Neural cell (in vitro differentiated cells): ENCODE data around the gene PLXNA4. TPM values are rescaled to one million over a fixed set of nuclear protein-coding genes. Genes with fewer than 3 reads are reported as not detected.

ENCODE experiments used
- H2AFZ ChIP-seq: fragments of 200-600, 300-800 bp; sonication (generic), shearing (Covaris generic); 2 replicates; pipeline ENCODE4 v1.6.0; 2014; ENCODE audit warnings: low read depth, mild to moderate bottlenecking, antibody characterized with exemption, low read length, moderate library complexity
- H3F3A ChIP-seq: fragments of 200-600 bp; shearing (Covaris generic); 2 replicates; pipeline ENCODE4 v1.6.1; 2016; ENCODE audit warnings: mild to moderate bottlenecking, moderate library complexity, mixed read lengths, antibody characterized with exemption, low read length; ENCODE audit not compliant: insufficient read depth, poor library complexity, severe bottlenecking
- H3K27ac ChIP-seq: fragments of 200-600, 300-800 bp; sonication (generic), shearing (Covaris generic); 2 replicates; pipeline ENCODE4 v1.5.1; 2014; ENCODE audit warnings: mild to moderate bottlenecking, low read length, moderate library complexity
- H3K27me3 ChIP-seq: fragments of 300-800, 200-600 bp; sonication (generic), shearing (Covaris generic); 2 replicates; pipeline ENCODE4 v1.6.0; 2014; ENCODE audit warnings: mild to moderate bottlenecking, low read depth, low read length, moderate library complexity; ENCODE audit not compliant: insufficient read depth
- H3K36me3 ChIP-seq: fragments of 300-800, 200-600 bp; sonication (generic), shearing (Covaris generic); 2 replicates; pipeline ENCODE4 v1.5.1; 2014; ENCODE audit warnings: mild to moderate bottlenecking, antibody characterized with exemption, low read length, moderate library complexity; ENCODE audit not compliant: insufficient read depth
- H3K4me2 ChIP-seq: fragments of 300-800, 200-600 bp; sonication (generic), shearing (Covaris generic); 2 replicates; pipeline ENCODE4 v1.6.0; 2014; ENCODE audit warnings: mild to moderate bottlenecking, low read length
- H3K4me3 ChIP-seq: fragments of 300-800, 200-600 bp; sonication (generic), shearing (Covaris generic); 2 replicates; pipeline ENCODE4 v1.5.1; 2014; ENCODE audit warnings: mild to moderate bottlenecking, low read length, moderate library complexity
- H3K79me2 ChIP-seq: fragments of 200-600 bp; shearing (Covaris generic); replicated peaks from 2 replicates; pipeline ENCODE4 v1.6.0; 2014; ENCODE audit warnings: mild to moderate bottlenecking, low read length, moderate library complexity; ENCODE audit not compliant: insufficient read depth
- H3K9ac ChIP-seq: fragments of 300-800, 200-600 bp; sonication (generic), shearing (Covaris generic); 2 replicates; pipeline ENCODE4 v1.6.1; 2016; ENCODE audit warnings: mild to moderate bottlenecking, low read length, mixed read lengths
- H3K9me2 ChIP-seq: fragments of 200-600 bp; shearing (Covaris generic); 2 replicates; pipeline ENCODE4 v1.6.1; 2016; ENCODE audit warnings: mild to moderate bottlenecking, low read length, mixed read lengths; ENCODE audit not compliant: insufficient read depth
- H3K9me3 ChIP-seq: fragments of 200-600, 300-800 bp; sonication (generic), shearing (Covaris generic); 2 replicates; pipeline ENCODE4 v1.6.1; 2016; ENCODE audit warnings: mild to moderate bottlenecking, mixed run types, low read length, moderate library complexity, mixed read lengths
- H4K20me1 ChIP-seq: fragments of 200-600 bp; shearing (Covaris generic); 2 replicates; pipeline ENCODE4 v1.6.1; 2016; ENCODE audit warnings: mild to moderate bottlenecking, mixed run types; ENCODE audit not compliant: insufficient read depth
- EP300 ChIP-seq: fragments of 450-650 bp; conservative IDR thresholded peaks from 2 replicates; pipeline ENCODE4 v1.6.1; 2014; ENCODE audit warnings: antibody characterized with exemption, mild to moderate bottlenecking, moderate library complexity; ENCODE audit not compliant: poor library complexity, severe bottlenecking
- EZH2 ChIP-seq: fragments of 200-600, 300-800 bp; shearing (Covaris generic), sonication (generic); IDR thresholded peaks from 2 replicates; pipeline ENCODE4 v1.6.1; 2014; ENCODE audit warnings: antibody characterized with exemption, low read length, borderline replicate concordance, mild to moderate bottlenecking; ENCODE audit not compliant: insufficient read depth, poor library complexity, severe bottlenecking
- MXI1 ChIP-seq: fragments of 450-650 bp; conservative IDR thresholded peaks from 2 replicates; pipeline ENCODE4 v1.6.1; 2014; ENCODE audit warnings: antibody characterized with exemption, mild to moderate bottlenecking; ENCODE audit not compliant: poor library complexity, severe bottlenecking
- POLR2AphosphoS5 ChIP-seq: IDR thresholded peaks from 2 replicates; pipeline ENCODE4 v1.6.1; 2012
- RAD21 ChIP-seq: fragments of 450-650 bp; conservative IDR thresholded peaks from 2 replicates; pipeline ENCODE4 v1.6.1; 2014; ENCODE audit warnings: antibody characterized with exemption, mild to moderate bottlenecking, moderate library complexity
- REST ChIP-seq: IDR thresholded peaks from 2 replicates; pipeline ENCODE4 v1.6.1; 2012; ENCODE audit warnings: borderline replicate concordance
- SMC3 ChIP-seq: fragments of 450-650 bp; conservative IDR thresholded peaks from 2 replicates; pipeline ENCODE4 v1.6.1; 2014; ENCODE audit warnings: antibody characterized with exemption, mild to moderate bottlenecking, moderate library complexity; ENCODE audit not compliant: poor library complexity
- TAF1 ChIP-seq: IDR thresholded peaks from 2 replicates; pipeline ENCODE4 v1.6.1; 2012; ENCODE audit warnings: low read depth
- polyA plus RNA-seq: library from polyadenylated mRNA; depleted of rRNA; stranded (reverse); fragments of >200 nt; gene quantifications from 2 replicates; pipeline ENCODE4 v1.2.3, GENCODE V29; 2014
- TF ChIP-seq, protein P1 (sequence below): fragments of 450-650 bp; IDR thresholded peaks from 2 replicates; pipeline ENCODE4 v1.5.1; 2014; ENCODE audit warnings: antibody characterized with exemption, mild to moderate bottlenecking, moderate library complexity; ENCODE audit not compliant: poor library complexity, severe bottlenecking

The PLXNA4 gene
- polyA plus RNA-seq, 1 donor from 2014 or later: 7.2 TPM

DNA sequence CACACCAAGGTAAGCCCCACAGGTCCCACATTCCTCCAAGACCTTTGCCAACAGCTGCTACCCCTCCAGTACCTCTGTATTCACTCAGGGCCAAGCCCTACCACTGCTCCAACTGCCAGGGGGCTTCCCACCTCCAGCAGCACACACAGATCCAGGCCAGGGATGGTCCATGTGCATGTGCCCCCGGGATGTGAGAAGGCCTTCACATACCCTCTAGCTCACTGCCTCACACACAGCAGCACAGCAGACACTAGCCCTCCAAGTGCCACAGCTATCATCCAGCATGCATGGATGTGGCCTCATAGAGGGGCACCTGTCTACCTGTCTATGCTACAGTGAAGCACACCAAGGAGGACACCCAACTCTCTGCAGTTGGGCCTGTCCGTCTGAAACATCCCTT lies 488.8 kb downstream of the PLXNA4 start:
- Histone ChIP-seq H2AFZ (no peak overlapping the region), H3K9me2 (no peaks in the 10 kb centered on the region), H4K20me1 (no peaks in the 10 kb centered on the region), H3K27me3 (no peaks in the 10 kb centered on the region), H3F3A (no peaks in the 10 kb centered on the region), H3K4me2 (no peak overlapping the region), H3K4me3 (no peak overlapping the region), H3K79me2 (no peaks in the 10 kb centered on the region), H3K9me3 (no peaks in the 10 kb centered on the region), H3K27ac (no peak overlapping the region), H3K36me3 (no peaks in the 10 kb centered on the region), H3K9ac (no peak overlapping the region)
- TF ChIP-seq, protein P1, sequence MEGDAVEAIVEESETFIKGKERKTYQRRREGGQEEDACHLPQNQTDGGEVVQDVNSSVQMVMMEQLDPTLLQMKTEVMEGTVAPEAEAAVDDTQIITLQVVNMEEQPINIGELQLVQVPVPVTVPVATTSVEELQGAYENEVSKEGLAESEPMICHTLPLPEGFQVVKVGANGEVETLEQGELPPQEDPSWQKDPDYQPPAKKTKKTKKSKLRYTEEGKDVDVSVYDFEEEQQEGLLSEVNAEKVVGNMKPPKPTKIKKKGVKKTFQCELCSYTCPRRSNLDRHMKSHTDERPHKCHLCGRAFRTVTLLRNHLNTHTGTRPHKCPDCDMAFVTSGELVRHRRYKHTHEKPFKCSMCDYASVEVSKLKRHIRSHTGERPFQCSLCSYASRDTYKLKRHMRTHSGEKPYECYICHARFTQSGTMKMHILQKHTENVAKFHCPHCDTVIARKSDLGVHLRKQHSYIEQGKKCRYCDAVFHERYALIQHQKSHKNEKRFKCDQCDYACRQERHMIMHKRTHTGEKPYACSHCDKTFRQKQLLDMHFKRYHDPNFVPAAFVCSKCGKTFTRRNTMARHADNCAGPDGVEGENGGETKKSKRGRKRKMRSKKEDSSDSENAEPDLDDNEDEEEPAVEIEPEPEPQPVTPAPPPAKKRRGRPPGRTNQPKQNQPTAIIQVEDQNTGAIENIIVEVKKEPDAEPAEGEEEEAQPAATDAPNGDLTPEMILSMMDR: no peak
- no peak for TF ChIP-seq EP300
- no peak for TF ChIP-seq MXI1
- no peak for TF ChIP-seq SMC3
- no peak for TF ChIP-seq POLR2AphosphoS5
- no peak for TF ChIP-seq TAF1
- no peak for TF ChIP-seq RAD21
- no peak for TF ChIP-seq REST
- TF ChIP-seq EZH2: no peak

DNA sequence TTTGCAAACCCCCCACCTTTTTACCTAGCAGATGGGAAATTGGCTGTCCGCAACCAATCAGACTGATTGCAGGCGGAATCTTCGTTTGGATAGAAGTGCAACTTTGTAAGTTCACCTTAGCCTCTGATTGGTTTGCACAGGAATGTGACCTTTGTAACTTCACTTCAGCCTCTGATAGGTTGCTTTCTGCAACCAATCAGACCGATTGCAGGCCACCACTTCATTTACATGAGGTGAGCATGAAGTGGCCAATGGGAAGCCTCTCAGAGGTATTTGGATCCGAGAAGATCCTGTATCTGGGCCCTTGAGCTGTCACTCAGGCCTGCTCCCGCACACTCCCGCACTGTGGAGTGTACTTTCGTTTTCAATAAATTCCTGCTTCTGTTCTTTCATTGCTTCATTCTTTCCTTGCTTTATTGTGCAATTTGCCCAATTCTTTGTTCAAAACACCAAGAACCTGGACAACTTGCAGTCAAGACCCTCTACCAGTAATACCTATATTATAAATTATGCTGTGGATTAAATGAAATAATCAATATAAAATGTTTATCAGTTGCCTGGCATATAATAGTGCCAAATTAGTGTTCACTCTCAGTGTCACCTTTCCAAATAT lies 491.4 kb downstream of the PLXNA4 start:
- H3K27me3 ChIP-seq: no peaks in the 10 kb centered on the region
- no peaks in the 10 kb centered on the region for H3F3A ChIP-seq
- H3K79me2 ChIP-seq: no peaks in the 10 kb centered on the region
- no peak overlapping the region for H2AFZ ChIP-seq
- H3K4me2 ChIP-seq: no peak overlapping the region
- no peak overlapping the region for H3K4me3 ChIP-seq
- H3K36me3 ChIP-seq: no peaks in the 10 kb centered on the region
- H3K27ac ChIP-seq: no peak overlapping the region
- H4K20me1 ChIP-seq: no peaks in the 10 kb centered on the region
- no peaks in the 10 kb centered on the region for H3K9me3 ChIP-seq
- H3K9me2 ChIP-seq: no peaks in the 10 kb centered on the region
- TF ChIP-seq, protein P1: no peak
- no peak for TF ChIP-seq EP300
- TF ChIP-seq REST: no peak
- TF ChIP-seq RAD21: no peak
- no peak for TF ChIP-seq EZH2
- no peak for TF ChIP-seq MXI1
- TF ChIP-seq SMC3: no peak
- TF ChIP-seq TAF1: no peak
- no peak for TF ChIP-seq POLR2AphosphoS5
- no peak overlapping the region for H3K9ac ChIP-seq
